AG04450 (cell line): Measurements from ENCODE around the gene EPAS1. TPM values are rescaled to one million over a fixed set of nuclear protein-coding genes. Genes with fewer than 3 reads are reported as not detected.

ENCODE experiments used
- CTCF ChIA-PET: fragments of 300-600, 350-600 bp; formaldehyde crosslinking; extraction: SDS; loops from one replicate; lab custom pipeline; 2022; ENCODE audit warnings: antibody characterized with exemption, inconsistent platforms; lab: Charles Lee
- POLR2A ChIA-PET: fragments of 350-600 bp; formaldehyde crosslinking; extraction: SDS; loops from one replicate; lab custom pipeline; 2021; ENCODE audit warnings: antibody characterized with exemption, inconsistent platforms; lab: Yijun Ruan, JAX
- DNase-seq: peaks from one replicate; pipeline ENCODE4 v3.0.0-alpha.2; 2011; ENCODE audit warnings: low read depth, low spot score
- H3K27ac ChIP-seq: one replicate; pipeline ENCODE4 v1.5.1; 2012; ENCODE audit warnings: low read depth, low read length, control low read depth
- H3K27me3 ChIP-seq: one replicate; pipeline ENCODE4 v1.6.0; 2012; ENCODE audit warnings: low read length; ENCODE audit not compliant: control insufficient read depth, insufficient read depth
- H3K4me3 ChIP-seq: 2 replicates; pipeline ENCODE4 v1.5.1; 2011; ENCODE audit warnings: mild to moderate bottlenecking, low read depth, low read length, control low read depth
- H3K9me3 ChIP-seq: 2 replicates; pipeline ENCODE4 v1.5.1; 2012; ENCODE audit warnings: low read length; ENCODE audit not compliant: control insufficient read depth, insufficient read depth
- CTCF ChIP-seq: IDR thresholded peaks from 2 replicates; pipeline ENCODE4 v1.5.1; 2011; ENCODE audit warnings: low read depth, low read length, control low read depth, inconsistent platforms
- polyA plus RNA-seq: library from polyadenylated mRNA; depleted of rRNA; stranded (reverse); fragments of >200 nt; gene quantifications from 2 replicates; pipeline ENCODE4 v1.2.3, GENCODE V29; 2011

The EPAS1 gene
- polyA plus RNA-seq, 1 experiment, result 506 TPM

- H3K27ac ChIP-seq, result no peak overlapping the region
Observed at GRCh38 chr2:46365913-46366667, 68.9 kb downstream of the EPAS1 start.

GRCh38 chr2:46366668-46367052 is 69.5 kb downstream of the EPAS1 start:
- Histone ChIP-seq H3K4me3 (no peak overlapping the region), H3K27ac (no peak overlapping the region), H3K9me3 (no peaks in the 10 kb centered on the region), H3K27me3 (no peaks in the 10 kb centered on the region)
- ChIA-PET CTCF (interaction anchor here (0.7 to 3.8 kb wide), 15 partner anchors 11 to 374 kb away, joined by 3 to 30 read pairs (median 6); no protein-coding TSS in a partner anchor), POLR2A (interaction anchor here (1.9 kb wide), 1 partner anchor 69 kb away, joined by 14 read pairs; the partner anchor contains the start of gene EPAS1)
- DNase-seq, result no peak
- TF ChIP-seq CTCF, result no peak

More at GRCh38 chr2:46365913-46366667, 68.9 kb downstream of the EPAS1 start:
- Histone ChIP-seq H3K9me3 (no peaks in the 10 kb centered on the region), H3K27me3 (no peaks in the 10 kb centered on the region), H3K4me3 (no peak overlapping the region)
- peak; percentile 61 for TF ChIP-seq CTCF
- DNase-seq, result no peak
- POLR2A ChIA-PET, result interaction anchor here (1.9 kb wide), 1 partner anchor 69 kb away, joined by 14 read pairs; the partner anchor contains the start of gene EPAS1
- CTCF ChIA-PET, result interaction anchor here (0.6 to 3.8 kb wide), 15 partner anchors 12 to 373 kb away, joined by 3 to 30 read pairs (median 6); no protein-coding TSS in a partner anchor

GRCh38 chr2:46367286-46367685 is 70.1 kb downstream of the EPAS1 start:
- H3K9me3 ChIP-seq, result no peaks in the 10 kb centered on the region
- H3K27me3 ChIP-seq, result no peaks in the 10 kb centered on the region
- TF ChIP-seq CTCF, result no peak
- H3K4me3 ChIP-seq, result no peak overlapping the region
- no peak for DNase-seq
- no peak overlapping the region for H3K27ac ChIP-seq
- POLR2A ChIA-PET, result interaction anchor here (1.9 kb wide), 1 partner anchor 70 kb away, joined by 14 read pairs; the partner anchor contains the start of gene EPAS1
- CTCF ChIA-PET, result interaction anchor here (0.9 to 3.8 kb wide), 6 partner anchors 11 to 374 kb away, joined by 4 to 30 read pairs (median 8); no protein-coding TSS in a partner anchor

- H3K9me3 ChIP-seq, result no peaks in the 10 kb centered on the region
- H3K27ac ChIP-seq, result no peak overlapping the region
- POLR2A ChIA-PET, result no interaction called here
- no peak for TF ChIP-seq CTCF
- CTCF ChIA-PET, result interaction anchor here (3.8 kb wide), 1 partner anchor 306 kb away, joined by 30 read pairs; no protein-coding TSS in a partner anchor
- no peaks in the 10 kb centered on the region for H3K27me3 ChIP-seq
- no peak overlapping the region for H3K4me3 ChIP-seq
- no peak for DNase-seq
Observed at GRCh38 chr2:46368401-46368800, 71.2 kb downstream of the EPAS1 start.

GRCh38 chr2:46369783-46370182 is 72.6 kb downstream of the EPAS1 start:
- Histone ChIP-seq H3K4me3 (no peak overlapping the region), H3K9me3 (no peaks in the 10 kb centered on the region), H3K27ac (no peak overlapping the region), H3K27me3 (no peaks in the 10 kb centered on the region)
- ChIA-PET POLR2A (no interaction called here), CTCF (interaction anchor here (1.0 kb wide), 2 partner anchors 307 to 376 kb away, joined by 3 read pairs; no protein-coding TSS in a partner anchor)
- DNase-seq, result no peak
- TF ChIP-seq CTCF, result no peak
